B cell (primary cell): ENCODE data around the gene GPRIN2. TPM values are rescaled to one million over a fixed set of nuclear protein-coding genes. Genes with fewer than 3 reads are reported as not detected.

ENCODE experiments used
- ATAC-seq: fragments of 200-7000 bp; cut with Tn5 transposase; one replicate; pipeline ENCODE4 v1.10.0; 2021; ENCODE audit warnings: low read depth, mild to moderate bottlenecking, moderate number of reproducible peaks, moderate library complexity
- CTCF ChIA-PET: fragments of 350-600 bp; sonication (Branson Sonifier 250); formaldehyde crosslinking; loops from one replicate; lab custom pipeline; 2021; ENCODE audit warnings: antibody characterized with exemption, inconsistent platforms; lab: Charles Lee
- POLR2A ChIA-PET: fragments of 350-600 bp; sonication (Branson Sonifier 250); formaldehyde crosslinking; loops from one replicate; lab custom pipeline; 2021; ENCODE audit warnings: antibody characterized with exemption; lab: Charles Lee
- DNase-seq: peaks from one replicate; pipeline ENCODE4 v3.0.0; 2013
- H2AFZ ChIP-seq: 2 replicates; pipeline ENCODE4 v1.6.1; 2012; ENCODE audit warnings: mild to moderate bottlenecking, low read depth, low read length; ENCODE audit not compliant: insufficient read depth, poor library complexity, severe bottlenecking
- H3K27ac ChIP-seq, 2 donors: 1 replicate in 1 of 2; 2 replicates in 1 of 2; pipeline ENCODE4 v1.5.1; 2012 to 2013; ENCODE audit warnings: low read length in 2 of 2, mild to moderate bottlenecking in 2 of 2, moderate library complexity in 1 of 2
- H3K27me3 ChIP-seq, 4 experiments: fragments of 200-600 bp in 1 of 4; sonication (generic) in 1 of 4; replicated peaks in 1 of 4; 1 replicate in 2 of 4; 2 replicates in 2 of 4; pipeline versions ENCODE4 v1.6.1 to v1.7.0; 2013 to 2016; ENCODE audit warnings: low read length in 3 of 4, mild to moderate bottlenecking in 2 of 4, mixed read lengths in 1 of 4, moderate library complexity in 1 of 4; ENCODE audit not compliant: insufficient read depth in 4 of 4, control insufficient read depth in 3 of 4; ENCODE audit errors: control extremely low read depth in 1 of 4
- H3K36me3 ChIP-seq, 2 experiments: replicated peaks in 1 of 2; 1 replicate in 1 of 2; 2 replicates in 1 of 2; pipeline versions ENCODE4 v1.6.1 to v1.7.1; 2013; ENCODE audit warnings: low read length in 1 of 2; ENCODE audit not compliant: insufficient read depth in 2 of 2, control insufficient read depth in 1 of 2; ENCODE audit errors: control extremely low read depth in 1 of 2, extremely low read depth in 1 of 2
- H3K4me1 ChIP-seq, 2 donors: fragments of 200-600 bp in 1 of 2; sonication (generic) in 1 of 2; 1 replicate in 1 of 2; 2 replicates in 1 of 2; pipeline versions ENCODE4 v1.5.1 to v1.6.1; 2013 to 2017; ENCODE audit warnings: low read length in 2 of 2; ENCODE audit not compliant: control insufficient read depth in 2 of 2, insufficient read depth in 2 of 2
- H3K4me2 ChIP-seq: replicated peaks from 2 replicates; pipeline ENCODE3; 2012; ENCODE audit warnings: mild to moderate bottlenecking, low read depth, low read length; ENCODE audit not compliant: poor library complexity, severe bottlenecking
- H3K4me3 ChIP-seq, 5 experiments: fragments of 200-600 bp in 1 of 5; sonication (generic) in 1 of 5; 1 replicate in 3 of 5; 2 replicates in 2 of 5; pipeline versions ENCODE4 v1.5.1 to v1.7.0; 2011 to 2016; ENCODE audit warnings: low read length in 4 of 5, mild to moderate bottlenecking in 4 of 5, low read depth in 2 of 5, control low read depth in 1 of 5, moderate library complexity in 1 of 5; ENCODE audit not compliant: insufficient read depth in 1 of 5; ENCODE audit errors: control extremely low read depth in 1 of 5, extremely low read depth in 1 of 5
- H3K79me2 ChIP-seq: fragments of 200-600 bp; sonication (generic); one replicate; pipeline ENCODE4 v1.6.0; 2016; ENCODE audit warnings: low read length; ENCODE audit not compliant: control insufficient read depth, insufficient read depth
- H3K9ac ChIP-seq: fragments of 200-600 bp; sonication (generic); 2 replicates; pipeline ENCODE4 v1.6.1; 2017; ENCODE audit warnings: mild to moderate bottlenecking, low read length, moderate library complexity
- H3K9me3 ChIP-seq, 3 donors: one replicate each; pipeline versions ENCODE4 v1.6.1 to v1.7.1; 2013; ENCODE audit warnings: low read length in 2 of 3; ENCODE audit not compliant: control insufficient read depth in 2 of 3, insufficient read depth in 1 of 3; ENCODE audit errors: control extremely low read depth in 1 of 3
- H4K20me1 ChIP-seq: 2 replicates; pipeline ENCODE4 v1.6.0; 2012; ENCODE audit warnings: mild to moderate bottlenecking, low read length; ENCODE audit not compliant: insufficient read depth, control insufficient read depth, poor library complexity, severe bottlenecking
- H3K27ac Mint-ChIP-seq: one replicate; pipeline ENCODE4 v1.8.0; 2021; ENCODE audit warnings: mixed read lengths
- H3K27me3 Mint-ChIP-seq: one replicate; pipeline ENCODE4 v1.8.0; 2021; ENCODE audit warnings: mixed read lengths
- H3K4me1 Mint-ChIP-seq: one replicate; pipeline ENCODE4 v1.8.0; 2021; ENCODE audit warnings: mixed read lengths
- H3K4me3 Mint-ChIP-seq: one replicate; pipeline ENCODE4 v1.8.0; 2021; ENCODE audit warnings: mixed read lengths
- H3K9me3 Mint-ChIP-seq: one replicate; pipeline ENCODE4 v1.8.0; 2022; ENCODE audit warnings: mixed read lengths; ENCODE audit not compliant: insufficient read depth
- CTCF ChIP-seq: fragments of 200-600 bp; IDR thresholded peaks from one replicate; pipeline ENCODE4 v1.8.0; 2022; ENCODE audit warnings: antibody characterized with exemption, mild to moderate bottlenecking
- EZH2 ChIP-seq: IDR thresholded peaks from 2 replicates; pipeline ENCODE4 v1.6.1; 2012; ENCODE audit warnings: borderline replicate concordance, low read depth, mild to moderate bottlenecking, moderate library complexity, low read length; ENCODE audit not compliant: insufficient read depth, poor library complexity, severe bottlenecking
- WGBS: methylation state at CpG from one replicate; pipeline ENCODE4 v1.1.5; 2013; ENCODE audit warnings: missing lambda C conversion rate; ENCODE audit not compliant: insufficient coverage; 5-methylcytosine and 5-hydroxymethylcytosine counted together
- intact Hi-C: fragments of 100-400 bp; cut with micrococcal nuclease; formaldehyde crosslinking; loops from one replicate; pipeline ENCODE4 v1.10.0; 2022
- polyA plus RNA-seq: library from polyadenylated mRNA; depleted of rRNA; stranded (reverse); fragments of >200 nt; gene quantifications from 2 replicates; pipeline ENCODE4 v1.2.3, GENCODE V29; 2012
- total RNA-seq, 2 donors: library from RNA; stranded (reverse); fragments of 120-200 nt in 1 of 2; gene quantifications; 1 replicate in 1 of 2; 2 replicates in 1 of 2; pipeline versions ENCODE4 v1.2.3 to v1.2.4, GENCODE V29; 2013 to 2022

Gene GPRIN2
- total and polyA plus RNA-seq, 2 donors (not counting 1 experiment from before 2014, with no cell fraction given), result not detected

GRCh38 chr10:46547541-46548497 is 8.6 kb downstream of the GPRIN2 start:
- Histone ChIP-seq H3K4me3 (no peak overlapping the region), H3K4me2 (no peak overlapping the region), H3K4me1 (no peaks in the 10 kb centered on the region), H3K27ac (no peak overlapping the region), H4K20me1 (no peaks in the 10 kb centered on the region), H3K27me3 (peaks cover 0 to 3% (median 0%) of the 10 kb centered on the region in 4 experiments), H3K79me2 (no peaks in the 10 kb centered on the region), H2AFZ (no peak overlapping the region), H3K9me3 (no peaks in the 10 kb centered on the region), H3K36me3 (no peaks in the 10 kb centered on the region), H3K9ac (no peak overlapping the region)
- Mint-ChIP-seq H3K27ac (no peak overlapping the region), H3K4me1 (no peaks in the 10 kb centered on the region), H3K9me3 (no peaks in the 10 kb centered on the region), H3K4me3 (no peak overlapping the region), H3K27me3 (peaks cover 20% of the 10 kb centered on the region)
- POLR2A ChIA-PET, result no interaction called here
- intact Hi-C loops, result no loop called here
- DNase-seq (no peak), ATAC-seq (no peak)
- CTCF ChIA-PET, result no interaction called here
- TF ChIP-seq EZH2 (no peak), CTCF (no peak)
- WGBS, result 69% methylated on average over 10 of the region's 11 CpGs
